Measurements from ENCODE around the gene MAP7. TPM values are rescaled to one million over a fixed set of nuclear protein-coding genes. Genes with fewer than 3 reads are reported as not detected.

The MAP7 gene
- total RNA-seq, 4 donors from 2014 or later: 40.6 to 61.3 (median 46.6) TPM

GRCh38 chr6:136526937-136527336 is 23.3 kb downstream of the MAP7 start:
- no peaks in the 10 kb centered on the region for H3K36me3 ChIP-seq
- H3K4me3 ChIP-seq: no peak overlapping the region
- no peak overlapping the region for H3K27ac ChIP-seq
- intact Hi-C loops (cut with DNase I; ENCODE audit: low total_unique reads): no loop called here
- TF ChIP-seq CTCF (IDR thresholded peaks at IDR 0.05) (no peak), EP300 (IDR thresholded peaks at IDR 0.05; ENCODE audit: low read depth) (no peak), POLR2AphosphoS5 (IDR thresholded peaks at IDR 0.05) (no peak), POLR2A (IDR thresholded peaks at IDR 0.05) (no peak)
- no peaks in the 10 kb centered on the region for H3K9me3 ChIP-seq
- peaks cover 0 to 16% (median 4%) of the 10 kb centered on the region in 4 donors for H3K4me1 ChIP-seq
- no peak for DNase-seq
- WGBS, 2 donors (ENCODE audit: low coverage in 1 of 2): 60 to 80% methylated on average over 4 of the region's 4 CpGs
- in situ Hi-C loops (cut with MboI; ENCODE audit: low pct_ligation_motif_present in 1 of 4, low pct_unique_long_range_greater_than_20kb in 1 of 4, low sequenced_read_pairs in 3 of 4): loop anchor here in 1 of 4 donors (25.0 kb wide), 1 partner anchor 140 kb away; no protein-coding TSS in a partner anchor
- H3K27me3 ChIP-seq: no peaks in the 10 kb centered on the region

- no peaks in the 10 kb centered on the region for H3K36me3 ChIP-seq
- H3K27ac ChIP-seq: no peak overlapping the region
- DNase-seq: no peak
- in situ Hi-C loops (cut with MboI; ENCODE audit: low pct_ligation_motif_present in 1 of 4, low pct_unique_long_range_greater_than_20kb in 1 of 4, low sequenced_read_pairs in 3 of 4) (loop anchor here in 1 of 4 donors (25.0 kb wide), 1 partner anchor 139 kb away; no protein-coding TSS in a partner anchor), intact Hi-C loops (cut with DNase I; ENCODE audit: low total_unique reads) (no loop called here)
- H3K4me1 ChIP-seq: peaks cover 0 to 16% (median 4%) of the 10 kb centered on the region in 4 donors
- no peaks in the 10 kb centered on the region for H3K27me3 ChIP-seq
- TF ChIP-seq POLR2AphosphoS5 (IDR thresholded peaks at IDR 0.05) (no peak), CTCF (IDR thresholded peaks at IDR 0.05) (peak in 2 of 5 experiments; percentile 8 to 9)
- H3K9me3 ChIP-seq: no peaks in the 10 kb centered on the region
- H3K4me3 ChIP-seq: no peak overlapping the region
- 30 to 43% methylated on average over 3 to 13 of the region's 16 CpGs for WGBS, 2 donors (ENCODE audit: low coverage in 1 of 2)
These were observed 23.9 kb downstream of the MAP7 start for GRCh38 chr6:136526196-136526930.

GRCh38 chr6:136525586-136526195 is 24.5 kb downstream of the MAP7 start:
- Histone ChIP-seq H3K27ac (no peak overlapping the region), H3K36me3 (no peaks in the 10 kb centered on the region), H3K4me1 (peaks cover 0 to 16% (median 4%) of the 10 kb centered on the region in 4 donors), H3K4me3 (no peak overlapping the region), H3K9me3 (no peaks in the 10 kb centered on the region), H3K27me3 (no peaks in the 10 kb centered on the region)
- no peak for DNase-seq
- in situ Hi-C loops (cut with MboI; ENCODE audit: low pct_ligation_motif_present in 1 of 4, low pct_unique_long_range_greater_than_20kb in 1 of 4, low sequenced_read_pairs in 3 of 4): loop anchor here in 1 of 4 donors (25.0 kb wide), 1 partner anchor 138 kb away; no protein-coding TSS in a partner anchor
- intact Hi-C loops (cut with DNase I; ENCODE audit: low total_unique reads): no loop called here
- TF ChIP-seq POLR2A (IDR thresholded peaks at IDR 0.05): no peak
- WGBS, 2 donors (ENCODE audit: low coverage in 1 of 2): 59 to 66% methylated on average over 4 to 8 of the region's 8 CpGs

- Histone ChIP-seq H3K9me3 (no peaks in the 10 kb centered on the region), H3K4me3 (no peak overlapping the region), H3K36me3 (no peaks in the 10 kb centered on the region), H3K4me1 (peaks cover 0 to 14% (median 4%) of the 10 kb centered on the region in 4 donors), H3K27me3 (no peaks in the 10 kb centered on the region), H3K27ac (no peak overlapping the region)
- intact Hi-C loops (cut with DNase I; ENCODE audit: low total_unique reads): no loop called here
- TF ChIP-seq EP300 (IDR thresholded peaks at IDR 0.05; ENCODE audit: low read depth) (no peak), POLR2AphosphoS5 (IDR thresholded peaks at IDR 0.05) (no peak), CTCF (IDR thresholded peaks at IDR 0.05) (no peak), POLR2A (IDR thresholded peaks at IDR 0.05) (no peak)
- 56 to 60% methylated on average over 2 of the region's 2 CpGs for WGBS, 2 donors (ENCODE audit: low coverage in 1 of 2)
- DNase-seq: no peak
- in situ Hi-C loops (cut with MboI; ENCODE audit: low pct_ligation_motif_present in 1 of 4, low pct_unique_long_range_greater_than_20kb in 1 of 4, low sequenced_read_pairs in 3 of 4): loop anchor here in 1 of 4 donors (25.0 kb wide), 1 partner anchor 138 kb away; no protein-coding TSS in a partner anchor
These were observed 25.2 kb downstream of the MAP7 start for GRCh38 chr6:136524936-136525413.

Data from transverse colon (tissue), 4 donors.